M059J (cell line): ENCODE data around the gene NNAT. TPM values are rescaled to one million over a fixed set of nuclear protein-coding genes. Genes with fewer than 3 reads are reported as not detected.
A peak's percentile ranks its signal among the peaks of the same experiment; 100 is the strongest.
"Not testable (repeated sequence)": the region's sequence is repeated elsewhere in the genome, so short reads cannot be mapped to it uniquely, and the experiment has no call there.

ENCODE experiments used
- DNase-seq: peaks from one replicate; pipeline ENCODE4 v3.0.0-alpha.2; 2012; ENCODE audit warnings: low read depth
- total RNA-seq: library from RNA; depleted of rRNA; stranded (reverse); fragments of >200 nt; shearing (Covaris generic); gene quantifications from 2 replicates; pipeline ENCODE4 v1.2.3, GENCODE V29; 2014

Gene NNAT
- total RNA-seq, 1 experiment from 2014 or later = not detected

DNA sequence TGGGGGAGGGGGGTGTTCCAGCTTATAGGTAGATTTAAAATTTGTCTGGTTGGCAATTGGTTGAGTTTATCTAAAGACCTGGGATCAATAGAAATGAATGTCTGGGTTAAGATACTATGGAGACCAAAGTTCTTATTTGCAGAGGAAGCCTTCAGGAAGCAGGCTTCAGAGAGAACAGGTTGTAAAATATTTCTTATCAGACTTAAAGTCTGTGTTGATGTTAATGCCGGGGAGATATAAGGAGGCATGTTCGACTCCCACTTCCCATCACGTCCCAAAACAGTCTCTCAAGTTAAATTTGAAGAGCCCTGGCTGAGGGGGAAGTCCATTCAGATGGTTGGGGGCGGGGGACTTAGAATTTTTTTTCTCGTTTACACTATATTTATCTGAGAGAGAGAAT lies 19.0 kb downstream of the NNAT start:
- DNase-seq = no peak

DNA sequence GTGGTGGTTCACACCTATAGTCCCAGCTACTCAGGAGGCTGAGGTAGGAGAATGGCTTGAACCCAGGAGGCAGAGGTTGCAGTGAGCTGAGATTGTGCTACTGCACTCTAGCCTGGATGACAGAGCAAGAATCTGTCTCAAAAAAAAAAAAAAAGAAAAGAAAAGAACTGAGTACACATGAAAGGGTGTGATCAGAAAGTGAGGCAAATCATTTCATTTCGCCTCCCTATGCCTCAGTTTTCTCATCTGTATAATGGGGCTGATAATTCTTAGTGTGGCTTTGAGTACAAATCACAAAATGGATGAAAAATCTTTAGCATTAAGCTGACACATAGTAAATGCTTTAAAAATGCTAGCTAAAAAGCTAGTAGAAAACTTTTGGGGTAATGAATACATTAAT lies 19.8 kb downstream of the NNAT start:
- not testable (repeated sequence) for DNase-seq

DNA sequence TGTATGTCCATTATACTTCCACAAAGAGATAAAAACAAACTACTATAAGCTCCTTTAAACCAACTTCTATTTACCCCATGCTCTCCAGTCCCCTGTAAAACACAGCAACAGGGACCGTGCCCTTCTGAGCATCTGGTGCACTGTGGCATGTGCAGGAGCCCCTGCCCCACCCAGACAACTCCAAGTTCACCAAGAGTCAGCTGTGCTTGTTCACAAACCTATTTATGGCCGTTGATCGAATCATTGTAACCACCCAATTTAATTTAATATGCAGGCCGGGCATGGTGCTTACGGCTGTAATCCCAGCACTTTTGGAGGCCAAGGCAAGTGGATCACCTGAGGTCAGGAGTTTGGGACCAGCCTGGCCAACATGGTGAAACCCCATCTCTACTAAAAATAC lies 20.3 kb downstream of the NNAT start:
- DNase-seq = no peak

DNA sequence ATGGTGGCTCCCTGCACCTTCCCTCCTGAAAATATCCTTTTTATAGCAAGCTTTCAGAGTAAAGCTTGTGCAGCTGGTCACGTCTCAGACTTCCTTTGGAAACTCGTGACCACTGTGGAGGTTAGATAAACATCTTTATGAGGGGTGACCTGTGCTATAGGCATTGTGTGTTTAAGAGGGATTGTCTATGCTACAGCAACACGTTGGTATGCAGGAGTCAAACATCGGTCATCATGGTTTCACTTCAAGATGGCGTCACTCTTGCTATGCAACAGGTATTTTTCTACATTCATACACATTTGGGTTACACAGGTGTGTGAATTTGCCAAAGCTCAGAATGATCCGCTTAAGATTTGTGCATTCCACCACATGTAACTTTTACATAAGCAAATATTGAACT lies 21.2 kb downstream of the NNAT start:
- peak; percentile 86 for DNase-seq

DNA sequence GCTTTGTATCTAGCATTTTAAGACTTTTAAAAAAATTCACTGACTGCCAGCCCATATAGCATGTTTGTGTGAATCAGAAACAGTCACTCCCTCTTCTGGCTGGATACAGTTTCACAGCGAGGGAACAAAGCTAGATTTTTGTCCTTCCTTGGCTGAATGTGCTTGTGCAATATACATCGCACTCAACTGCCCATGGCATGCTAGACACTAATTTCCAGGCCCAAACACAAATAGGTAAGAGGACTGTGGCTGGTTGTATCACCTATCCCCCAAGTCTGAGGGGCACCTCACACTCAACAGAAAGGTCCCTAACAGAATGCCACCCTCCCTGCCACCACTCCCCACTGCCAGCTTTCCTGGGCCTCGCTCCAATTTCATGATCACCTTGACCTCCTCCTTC lies 22.8 kb downstream of the NNAT start:
- peak; percentile 61 for DNase-seq

DNA sequence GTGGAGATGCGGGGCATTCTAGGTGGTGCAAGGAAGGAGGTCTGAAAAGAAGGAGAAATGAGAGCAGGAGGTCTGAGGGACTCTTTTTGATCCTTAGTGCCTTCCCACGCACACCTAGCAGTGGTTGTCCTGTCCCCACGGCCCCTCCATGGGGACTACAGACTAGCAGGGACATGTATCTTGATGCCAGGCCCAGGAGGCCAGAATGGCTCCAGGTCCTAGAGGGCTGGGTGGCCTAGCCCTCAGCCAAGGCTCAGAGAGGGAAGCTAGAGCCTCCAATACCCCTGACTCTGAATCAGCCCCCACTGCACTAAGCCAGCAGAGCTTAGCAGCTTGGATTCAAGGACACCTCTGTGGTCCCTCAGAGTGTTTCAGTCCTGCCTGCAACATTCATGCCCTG lies 23.3 kb downstream of the NNAT start:
- DNase-seq = no peak

DNA sequence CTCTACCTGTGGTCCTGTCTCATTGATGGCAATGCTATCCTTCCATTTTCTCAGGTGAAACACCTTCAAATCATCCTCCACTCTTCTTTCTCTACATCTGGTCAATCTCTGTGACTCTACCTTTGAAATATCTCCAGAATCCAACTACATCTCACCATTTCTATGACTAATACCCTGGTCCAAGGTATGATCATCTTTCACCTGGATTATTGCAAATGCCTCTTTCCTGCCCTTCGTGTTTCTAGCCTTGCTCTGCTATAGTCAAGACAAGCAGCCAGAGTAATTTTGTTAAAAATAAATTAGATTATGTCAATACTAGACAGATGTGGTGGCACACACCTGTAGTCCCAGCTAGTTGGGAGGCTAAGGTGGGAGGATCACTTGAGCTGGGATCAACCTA lies 24.5 kb downstream of the NNAT start:
- no peak for DNase-seq

DNA sequence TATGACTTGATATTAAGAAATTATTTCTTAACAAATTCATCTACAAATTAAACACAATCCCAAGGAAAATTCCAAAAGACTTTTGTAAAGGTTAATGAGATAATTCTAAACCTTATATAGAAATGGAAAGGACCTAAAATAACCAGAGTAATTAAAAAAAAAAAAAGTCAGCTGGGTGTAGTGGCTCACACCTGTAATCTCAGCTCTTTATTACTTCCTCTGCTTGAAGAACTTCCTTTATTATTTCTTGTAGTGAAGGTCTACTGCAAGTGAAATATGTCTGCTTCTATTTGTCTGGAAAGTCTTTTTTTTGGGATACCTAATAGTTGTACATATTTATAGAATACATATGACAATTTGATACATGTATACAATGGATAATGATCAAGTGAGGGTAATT lies 26.9 kb downstream of the NNAT start:
- no peak for DNase-seq

DNA sequence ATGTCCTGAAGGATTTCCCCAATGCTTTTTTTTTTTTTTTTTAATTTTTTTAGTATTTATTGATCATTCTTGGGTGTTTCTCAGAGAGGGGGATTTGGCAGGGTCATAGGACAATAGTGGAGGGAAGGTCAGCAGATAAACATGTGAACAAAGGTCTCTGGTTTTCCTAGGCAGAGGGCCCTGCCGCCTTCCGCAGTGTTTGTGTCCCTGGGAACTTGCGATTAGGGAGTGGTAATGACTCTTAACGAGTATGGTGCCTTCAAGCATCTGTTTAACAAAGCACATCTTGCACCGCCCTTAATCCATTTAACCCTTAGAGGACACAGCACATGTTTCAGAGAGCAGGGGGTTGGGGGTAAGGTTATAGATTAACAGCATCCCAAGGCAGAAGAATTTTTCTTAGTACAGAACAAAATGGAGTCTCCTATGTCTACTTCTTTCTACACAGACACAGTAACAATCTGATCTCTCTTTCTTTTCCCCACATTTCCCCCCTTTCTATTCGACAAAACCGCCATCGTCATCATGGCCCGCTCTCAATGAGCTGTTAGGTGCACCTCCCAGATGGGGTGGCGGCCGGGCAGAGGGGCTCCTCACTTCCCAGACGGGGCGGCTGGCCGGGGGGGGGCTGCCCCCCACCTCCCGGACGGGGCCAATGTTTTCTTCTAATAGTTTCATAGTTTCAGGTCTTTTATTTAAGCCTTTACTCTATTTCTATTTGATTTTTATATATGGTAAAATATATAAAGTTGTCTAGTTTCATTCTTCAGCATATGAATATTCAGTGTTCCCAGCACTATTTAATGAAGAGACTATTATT lies 29.3 kb downstream of the NNAT start:
- DNase-seq = not testable (repeated sequence)

DNA sequence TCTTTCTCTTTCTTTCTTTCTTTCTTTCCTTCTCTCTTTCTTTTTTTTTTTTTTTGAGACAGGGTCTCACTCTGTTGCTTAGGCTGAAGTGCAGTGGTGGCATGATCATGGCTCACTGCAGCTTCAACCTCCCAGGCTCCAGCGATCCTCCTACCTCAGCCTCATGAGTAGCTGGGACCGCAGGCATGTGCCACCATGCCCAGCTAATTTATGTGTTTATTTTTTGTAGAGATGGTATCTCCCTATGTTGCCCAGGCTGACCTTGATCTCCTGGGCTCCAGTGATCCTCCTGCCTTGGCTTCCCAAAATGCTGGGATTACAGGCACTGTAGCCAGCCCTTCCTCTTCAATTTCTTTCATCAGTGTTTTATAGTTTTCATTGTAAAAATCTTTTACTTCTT lies 30.6 kb downstream of the NNAT start:
- DNase-seq = peak; percentile 54

DNA sequence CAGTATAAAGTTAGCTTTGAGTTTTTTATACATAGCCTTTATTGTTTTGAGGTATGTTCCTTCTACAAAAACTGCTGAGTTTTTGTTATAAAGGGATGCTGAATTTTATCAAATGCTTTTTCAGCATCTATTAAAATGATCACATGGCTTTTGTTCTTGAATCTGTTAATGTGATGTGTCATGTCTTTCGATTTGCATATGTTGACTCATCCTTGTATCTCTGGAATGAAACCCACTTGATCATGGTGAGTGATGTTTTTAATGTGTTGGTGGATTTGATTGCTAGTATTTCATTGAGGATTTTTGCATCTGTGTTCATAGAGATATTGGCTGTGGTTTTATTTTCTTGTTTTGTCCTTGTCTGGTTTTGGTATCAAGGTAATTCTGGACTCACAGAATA lies 31.4 kb downstream of the NNAT start:
- DNase-seq = peak; percentile 74

DNA sequence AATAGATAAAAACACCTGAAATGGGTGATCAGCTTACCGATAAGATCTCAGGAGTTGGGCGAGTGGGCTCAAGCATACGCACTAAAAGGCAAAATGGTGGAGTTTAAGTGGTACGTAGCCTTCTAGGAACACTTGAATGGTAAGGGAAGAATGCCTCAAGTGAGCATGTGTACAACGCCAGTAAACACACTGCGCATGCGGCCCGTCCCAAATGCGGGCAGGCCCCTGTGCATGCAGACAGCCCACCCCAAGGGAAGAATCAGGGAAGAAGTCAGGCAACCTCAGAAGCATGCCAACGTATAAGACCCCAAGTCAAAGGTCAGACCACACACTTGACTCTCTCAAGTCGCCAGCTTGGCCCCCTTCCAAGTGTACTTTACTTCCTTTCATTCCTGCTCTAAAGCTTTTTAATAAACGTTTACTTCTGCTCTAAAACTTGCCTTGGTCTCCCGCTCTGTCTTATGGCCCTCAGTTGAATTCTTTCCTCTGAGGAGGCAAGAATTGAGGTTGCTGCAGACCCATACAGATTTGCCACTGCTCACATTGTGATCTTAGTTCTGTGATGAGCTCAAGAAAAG lies 33.8 kb downstream of the NNAT start:
- not testable (repeated sequence) for DNase-seq

DNA sequence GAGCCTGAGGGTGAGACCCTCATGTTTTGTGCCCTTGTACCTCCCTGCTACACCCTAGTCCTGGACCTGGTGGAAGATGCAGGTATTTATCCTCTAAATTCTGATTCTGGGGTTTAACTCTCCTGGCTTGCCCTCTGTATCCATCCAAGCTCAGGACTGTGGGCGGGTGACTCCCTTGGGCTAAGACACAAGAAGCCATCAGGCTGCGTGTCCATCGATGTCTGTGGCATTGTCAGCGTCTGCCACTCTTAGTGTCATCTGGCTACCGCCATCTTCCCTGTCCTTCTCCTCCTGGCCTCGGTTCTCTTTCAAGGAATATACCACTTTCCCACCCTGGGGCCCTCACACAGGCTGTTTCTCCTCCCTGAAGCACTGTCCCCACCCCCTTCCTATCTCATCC lies 35.5 kb downstream of the NNAT start:
- no peak for DNase-seq

DNA sequence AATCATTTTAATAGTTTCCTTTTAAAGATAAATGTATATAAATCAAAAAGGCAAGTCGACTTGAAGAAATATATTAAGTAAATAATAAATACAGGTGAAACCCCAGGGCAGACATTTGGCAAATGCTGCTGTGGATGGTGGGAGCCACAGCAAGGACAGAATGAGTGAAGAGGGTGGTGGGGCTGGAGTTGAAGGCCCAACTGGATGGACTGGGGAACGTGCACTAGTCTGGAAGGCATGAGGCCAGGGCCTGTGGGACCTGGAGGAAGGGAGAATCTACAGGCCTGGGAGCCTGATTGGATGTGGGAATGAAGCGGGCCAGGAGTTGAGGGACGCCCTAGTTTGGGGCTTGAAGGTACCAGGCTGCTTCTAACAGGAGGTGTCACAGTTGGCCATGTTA lies 37.3 kb downstream of the NNAT start:
- no peak for DNase-seq

DNA sequence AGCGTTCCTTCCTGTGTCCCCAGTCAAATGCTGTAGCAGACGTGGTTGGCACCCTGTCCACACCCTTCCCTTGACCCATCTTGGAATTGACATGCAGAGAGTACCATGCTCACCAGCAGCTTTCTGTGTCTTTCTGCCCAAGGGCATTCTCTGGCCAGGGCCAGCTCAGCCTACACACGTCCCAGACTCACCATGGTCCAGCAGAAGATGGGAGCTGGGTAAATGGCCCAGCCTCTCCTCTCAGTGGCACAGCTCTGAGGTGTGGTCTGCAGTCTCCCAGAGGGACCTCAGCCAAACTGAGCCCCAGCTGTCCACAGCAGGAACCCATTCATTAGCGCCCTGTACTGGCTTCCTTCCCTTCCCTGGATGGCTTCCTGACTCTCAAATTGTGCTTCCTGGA lies 37.7 kb downstream of the NNAT start:
- DNase-seq = no peak

DNA sequence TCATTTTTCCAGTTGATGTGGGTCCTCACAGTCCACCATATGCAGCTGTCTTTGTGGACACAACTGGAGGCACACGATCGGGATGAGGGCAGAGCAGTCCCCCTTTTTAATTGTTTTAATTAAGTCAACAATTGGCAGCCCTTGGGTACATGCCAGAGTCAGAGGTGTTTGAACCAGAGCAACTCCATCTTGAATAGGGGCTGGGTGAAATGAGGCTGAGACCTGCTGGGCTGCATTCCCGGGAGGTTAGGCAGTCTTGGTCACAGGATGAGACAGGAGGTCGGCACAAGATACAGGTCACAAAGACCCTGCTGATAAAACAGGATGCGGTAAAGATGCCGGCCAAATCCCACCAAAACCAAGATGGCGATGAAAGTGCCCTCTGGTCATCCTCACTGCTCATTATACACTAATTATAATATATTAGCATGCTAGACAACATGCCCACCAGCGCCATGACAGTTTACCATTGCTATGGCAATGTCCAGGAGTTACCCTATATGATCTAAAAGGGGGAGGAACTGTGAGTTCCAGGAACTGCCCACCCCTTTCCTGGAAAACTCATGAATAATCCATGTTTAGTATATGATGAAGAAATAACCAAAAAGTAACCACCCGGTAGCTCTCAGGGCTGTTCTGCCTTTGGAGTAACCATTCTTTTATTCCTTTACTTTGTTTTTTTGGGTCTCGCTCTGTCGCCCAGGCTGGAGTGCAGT lies 38.4 kb downstream of the NNAT start:
- no peak for DNase-seq

DNA sequence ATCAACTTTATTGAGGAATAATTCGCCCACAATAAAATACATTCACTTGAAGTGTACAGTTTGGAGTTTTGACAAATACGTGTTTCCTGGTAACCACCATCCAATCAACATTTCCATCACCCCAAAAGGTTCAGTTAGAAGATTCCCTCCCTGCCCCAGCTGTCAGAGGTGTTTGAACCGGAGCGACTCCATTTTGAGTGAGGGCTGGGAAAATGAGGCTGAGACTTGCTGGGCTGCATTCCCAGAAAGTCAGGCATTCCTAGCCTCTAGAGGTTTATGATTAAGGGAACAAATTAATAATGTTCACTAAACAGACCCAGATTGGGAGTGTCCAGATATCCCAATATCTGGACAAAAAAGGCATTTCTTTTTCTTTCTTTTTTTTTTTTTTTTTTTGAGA lies 39.6 kb downstream of the NNAT start:
- DNase-seq = no peak

DNA sequence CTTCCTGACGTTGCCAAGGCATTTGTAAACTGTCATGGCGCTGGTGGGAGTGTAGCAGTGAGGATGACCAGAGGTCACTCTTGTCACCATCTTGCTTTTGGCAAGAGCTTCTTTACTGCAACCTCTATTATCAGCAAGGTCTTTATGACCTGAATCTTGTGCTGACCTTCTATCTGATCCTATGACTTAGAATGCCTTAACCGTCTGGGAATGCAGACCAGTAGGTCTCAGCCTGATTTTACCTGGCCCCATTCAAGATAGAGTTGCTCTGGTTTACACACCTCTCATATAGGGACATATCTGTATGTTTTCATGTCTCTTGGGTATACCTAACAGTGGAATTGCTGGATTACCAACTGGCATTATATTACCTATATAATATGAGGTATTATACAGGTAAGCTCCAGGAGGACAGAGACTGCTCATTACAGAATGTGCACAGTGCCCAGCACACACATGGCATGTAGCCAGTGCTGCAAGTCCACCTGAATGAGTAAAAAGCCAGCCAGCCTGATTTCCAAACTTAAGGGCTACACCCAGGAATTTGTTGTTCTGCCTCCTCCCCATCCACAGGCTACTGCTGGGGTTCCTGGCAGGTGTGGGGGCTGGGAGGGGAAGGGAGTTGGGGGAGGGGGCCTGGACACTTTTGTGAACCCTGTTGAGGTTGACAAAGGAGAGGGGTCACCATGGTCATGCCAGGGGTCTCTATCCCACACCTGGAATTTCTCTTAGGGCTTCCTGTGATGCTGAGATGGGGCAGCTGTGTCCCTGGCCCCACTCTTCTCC lies 41.8 kb downstream of the NNAT start:
- no peak for DNase-seq

DNA sequence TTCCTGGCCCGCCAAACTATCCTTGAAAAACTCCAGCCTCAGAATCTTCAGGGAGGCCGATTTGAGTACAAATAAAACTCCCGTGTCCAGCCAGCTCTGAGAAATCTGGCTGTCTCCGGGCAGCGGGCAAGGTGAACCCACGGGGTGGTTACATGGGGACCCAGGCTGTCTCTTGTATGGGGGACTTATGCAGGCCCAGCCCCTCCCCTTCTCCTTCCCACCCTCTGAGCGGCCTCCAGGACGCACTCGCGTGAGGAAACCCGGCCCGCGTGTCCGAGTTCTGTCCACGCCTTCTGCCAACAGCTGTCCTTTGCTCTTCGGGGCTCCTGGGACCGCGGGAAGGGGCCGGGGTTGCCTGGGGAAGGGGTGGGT lies 43.0 kb downstream of the NNAT start:
- DNase-seq = no peak

DNA sequence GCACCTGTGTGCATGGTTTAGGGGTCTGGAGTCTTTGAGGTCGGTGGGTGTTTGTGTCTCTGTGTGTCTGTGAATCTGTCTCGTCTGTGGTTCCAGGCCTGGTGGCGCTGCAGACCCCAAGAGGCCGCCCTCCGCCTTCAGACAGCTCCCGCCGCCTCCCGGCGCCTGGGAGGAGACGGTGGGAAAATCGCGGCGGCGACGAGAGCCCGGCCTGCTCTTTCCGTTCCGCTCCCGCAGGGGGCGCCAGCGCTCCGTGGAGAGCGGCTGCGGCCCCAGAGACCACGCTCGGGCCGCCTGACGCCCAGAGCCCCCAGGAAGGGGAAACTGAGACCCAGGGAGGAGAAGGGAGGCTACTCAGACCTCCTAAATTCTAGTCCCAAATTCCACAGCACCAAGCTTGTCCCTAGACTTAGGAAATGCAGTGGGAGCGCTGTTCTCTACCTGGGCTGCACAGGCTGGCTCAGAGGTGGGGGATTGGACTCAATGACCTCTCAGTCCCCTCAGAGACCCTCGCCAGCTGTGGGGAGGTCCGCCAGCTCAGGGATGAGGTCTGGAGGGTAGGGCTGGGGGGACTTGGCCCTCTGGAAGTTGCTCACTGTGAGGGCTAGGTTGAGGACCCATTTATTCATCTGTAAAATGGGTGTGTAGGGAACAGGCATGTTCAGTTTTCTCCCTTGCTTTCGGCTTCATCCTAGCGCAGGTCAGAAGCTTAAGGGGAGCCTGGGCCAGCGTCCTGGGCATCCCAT lies 43.5 kb downstream of the NNAT start:
- peak; percentile 39 for DNase-seq

DNA sequence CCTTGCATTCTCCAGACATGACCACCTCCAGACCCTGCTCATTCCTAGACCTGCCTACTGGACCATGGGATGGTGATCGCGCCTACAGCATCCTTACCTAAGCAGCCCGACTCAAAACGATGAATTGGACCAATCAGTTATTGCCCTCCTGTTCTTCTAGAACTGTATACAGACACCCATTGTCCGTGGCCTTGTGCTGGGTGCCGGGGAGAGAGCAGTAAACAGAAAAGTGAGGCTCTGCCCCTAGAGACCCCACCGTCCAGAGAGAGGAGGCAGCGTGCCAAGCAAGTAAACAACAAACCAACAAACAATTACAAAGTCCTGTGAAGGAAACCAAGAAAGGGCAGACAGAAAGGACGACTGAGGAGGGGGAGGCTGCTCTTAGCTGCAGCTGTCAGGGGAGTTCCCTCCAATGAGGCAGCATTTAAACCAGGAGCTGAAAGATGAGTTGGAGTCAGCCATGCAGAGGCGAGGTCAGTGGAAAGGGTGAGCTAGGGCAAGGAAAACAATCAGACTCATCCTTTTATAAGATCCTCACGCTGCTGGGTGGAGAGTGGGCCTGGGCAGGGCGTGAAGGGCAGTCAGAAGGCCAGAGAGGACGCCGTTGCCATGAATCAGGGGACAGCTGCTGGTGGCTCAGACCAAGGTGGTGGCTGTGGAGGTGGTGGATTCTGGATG lies 44.2 kb downstream of the NNAT start:
- DNase-seq = no peak
